ENCODE results near the gene SV2C.
"Not testable (repeated sequence)": the region's sequence is repeated elsewhere in the genome, so short reads cannot be mapped to it uniquely, and the experiment has no call there.

The SV2C gene

DNA sequence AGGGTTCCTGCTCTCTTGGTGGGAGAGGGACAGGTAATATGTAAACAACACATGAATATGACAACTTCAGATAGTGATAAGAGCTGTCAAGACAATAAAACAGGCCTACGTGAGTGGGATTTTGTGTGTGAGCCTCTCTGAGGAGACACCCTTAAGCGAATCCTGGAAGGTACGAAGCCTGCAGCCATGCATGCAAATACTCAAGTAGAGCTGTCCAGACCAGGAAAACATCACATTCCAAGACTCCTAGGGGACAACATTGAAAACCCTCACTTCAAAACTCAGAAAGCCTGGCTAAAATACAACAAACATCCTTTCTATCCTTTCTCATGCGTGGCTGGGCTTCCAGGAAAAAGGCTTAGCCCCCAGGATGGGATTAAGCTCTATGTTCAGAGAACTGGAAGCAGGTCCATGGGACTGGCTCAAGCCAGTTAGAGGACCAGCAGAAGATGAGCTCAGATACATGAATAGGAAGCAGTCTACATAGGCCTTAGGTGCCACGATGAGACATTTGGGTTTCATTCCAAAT lies 195.1 kb downstream of the SV2C start:
- Histone ChIP-seq H3K27ac (no peak overlapping the region), H3K4me3 (no peak overlapping the region)

DNA sequence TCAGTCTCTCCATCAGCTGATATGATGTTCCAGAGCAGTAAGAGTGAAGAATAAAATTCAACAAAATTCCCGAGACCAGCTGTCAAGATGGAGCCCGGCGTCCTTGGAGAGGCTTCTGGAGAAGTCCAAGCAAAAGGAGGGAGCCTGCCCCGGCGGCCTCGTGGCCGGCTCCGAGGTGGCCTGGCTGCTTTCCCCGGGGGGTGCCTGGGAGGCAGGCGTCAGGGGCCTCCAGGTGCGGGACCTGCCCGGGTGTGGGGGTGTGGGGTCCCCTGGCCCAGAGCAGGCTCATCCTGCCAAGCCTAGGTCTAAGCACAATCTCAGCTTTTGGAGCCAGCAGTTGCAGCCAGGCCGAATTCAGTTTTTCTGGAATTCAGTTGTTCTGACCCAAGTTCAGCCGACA lies 197.3 kb downstream of the SV2C start:
- Histone ChIP-seq H3K27ac (no peak overlapping the region), H3K4me3 (no peak overlapping the region)

DNA sequence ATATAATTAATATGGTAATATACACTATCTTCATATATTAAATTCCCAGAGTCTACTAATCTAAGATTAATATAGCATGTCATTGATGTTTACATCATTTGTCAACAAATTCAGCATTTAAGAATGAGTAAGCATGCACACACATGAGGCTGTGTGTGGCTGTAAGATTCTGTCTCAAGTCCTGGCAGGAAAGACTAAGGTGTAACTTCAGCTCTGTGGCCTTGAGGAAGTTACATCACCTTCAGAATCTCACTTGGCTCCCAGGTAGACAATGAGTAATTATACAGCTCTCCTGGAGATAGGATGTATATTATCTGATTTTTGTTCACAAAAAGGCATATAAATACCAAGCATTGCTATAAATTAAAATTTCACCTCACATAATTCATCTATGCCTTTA lies 200.5 kb downstream of the SV2C start:
- Histone ChIP-seq H3K27ac (no peak overlapping the region), H3K4me3 (no peak overlapping the region)

DNA sequence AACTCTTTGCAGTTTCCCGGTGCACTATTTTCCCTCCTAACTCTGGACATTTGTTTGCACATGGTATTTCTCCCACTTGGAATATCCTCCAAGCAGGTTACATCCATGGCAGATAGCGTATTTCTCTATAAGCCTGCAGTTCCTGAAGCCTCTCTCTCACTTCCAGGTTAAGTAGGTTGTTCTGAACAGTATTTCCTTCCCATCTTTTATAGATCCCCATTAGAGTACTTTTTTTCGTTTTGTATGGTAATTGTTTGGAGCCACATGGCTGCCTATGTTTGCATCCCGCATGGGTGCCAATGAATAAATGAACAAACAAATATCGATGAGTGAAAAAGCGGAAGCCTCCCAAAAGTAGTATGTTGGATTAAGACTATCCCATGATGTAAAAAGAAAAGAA lies 206.5 kb downstream of the SV2C start:
- Histone ChIP-seq H3K4me3 (no peak overlapping the region), H3K27ac (no peak overlapping the region)

DNA sequence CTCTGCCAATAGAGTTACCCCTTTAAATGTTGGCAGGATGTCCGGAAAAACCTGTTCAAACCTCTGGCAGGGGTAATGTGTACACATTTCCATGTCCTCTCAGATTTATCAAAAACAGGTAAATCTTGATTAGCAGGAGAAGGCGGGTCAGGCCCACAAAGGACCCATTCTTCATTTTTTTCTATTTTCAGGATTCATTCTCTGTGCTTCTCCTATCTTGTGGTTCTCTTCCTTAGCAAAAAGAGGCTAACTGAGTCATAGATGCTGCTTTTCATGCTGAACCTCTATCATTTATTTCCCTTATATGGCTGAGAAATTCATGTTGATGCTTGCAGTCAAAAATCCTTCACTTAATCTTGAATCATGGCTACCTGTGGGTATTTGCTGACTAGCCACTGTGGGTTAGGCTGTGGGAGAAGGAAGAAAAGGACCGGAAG lies 207.2 kb downstream of the SV2C start:
- Histone ChIP-seq H3K4me3 (no peak overlapping the region), H3K27ac (peak overlapping the region in 1 of 21 experiments; percentile 39)

DNA sequence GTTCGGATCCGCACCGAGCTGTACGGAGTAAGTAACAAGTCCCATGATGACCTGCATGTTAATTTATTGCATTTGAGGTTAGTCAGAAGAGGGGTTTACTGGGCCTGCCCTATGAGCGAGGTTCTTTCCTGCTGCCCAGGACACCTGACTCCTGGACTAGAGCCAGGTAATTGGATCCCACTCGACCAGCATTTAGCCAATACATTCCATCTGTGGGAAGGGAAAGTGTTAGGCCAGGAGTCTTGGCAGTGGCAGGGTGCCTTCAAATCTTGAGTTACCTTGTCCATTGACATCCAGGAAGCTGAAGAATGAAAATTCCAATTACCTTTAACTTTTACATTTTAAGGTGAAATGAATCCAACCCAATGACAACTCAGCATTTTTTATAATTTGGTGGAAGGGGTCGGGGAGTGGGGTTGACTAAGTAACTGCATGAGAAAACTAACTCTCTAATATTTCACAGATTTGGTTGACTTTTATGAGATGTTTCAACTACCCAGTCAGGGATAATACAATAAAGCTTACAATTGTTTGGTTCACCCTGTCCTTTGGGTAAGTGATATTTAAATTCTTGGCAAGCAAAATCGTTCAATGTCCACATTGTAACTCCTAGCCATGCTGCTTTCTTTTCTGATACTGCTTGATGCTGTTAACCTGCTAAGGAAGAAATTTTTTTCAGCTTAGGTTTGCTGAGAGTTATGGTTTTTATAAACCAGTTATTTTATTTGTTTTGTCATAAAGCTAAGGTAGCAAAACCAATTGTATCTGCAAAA lies 208.3 kb downstream of the SV2C start:
- H3K27ac ChIP-seq = peak overlapping the region in 9 of 21 experiments; percentile 22 to 66 (median 36)
- no peak overlapping the region for H3K4me3 ChIP-seq

DNA sequence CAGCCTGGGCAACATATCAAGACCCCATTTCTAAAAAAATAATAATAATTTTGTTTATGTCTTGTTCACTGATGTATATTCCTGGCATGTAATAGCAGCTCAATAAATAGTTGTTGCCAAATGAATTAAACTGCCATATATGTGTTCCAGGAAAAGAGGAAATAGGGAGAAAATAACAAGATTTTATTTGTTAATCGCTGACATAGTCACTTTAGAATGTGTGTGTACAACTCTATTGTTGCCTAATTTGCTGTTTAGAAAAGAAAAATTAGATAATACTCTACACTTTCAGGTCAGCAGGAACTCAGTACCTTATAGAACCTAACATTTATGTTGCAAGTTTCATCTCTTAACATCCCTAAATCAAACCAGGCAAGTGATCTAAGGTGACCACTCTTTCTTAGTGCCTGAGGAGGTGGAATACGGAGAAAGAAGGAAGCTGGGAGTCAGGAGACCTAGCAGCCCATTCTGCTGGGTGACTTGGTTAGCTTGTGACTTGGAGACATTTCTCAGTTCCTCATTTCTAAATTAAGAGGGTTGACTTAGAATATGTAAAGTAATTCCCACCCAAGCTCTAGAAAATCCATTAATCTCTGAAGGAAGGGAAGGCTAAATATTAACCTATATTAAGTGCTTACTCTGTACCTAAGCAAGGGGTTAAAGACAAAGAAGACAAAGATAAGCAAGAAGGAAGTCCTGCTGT lies 209.6 kb downstream of the SV2C start:
- Histone ChIP-seq H3K4me3 (no peak overlapping the region), H3K27ac (peak overlapping the region in 6 of 21 experiments; percentile 2 to 53 (median 34))

DNA sequence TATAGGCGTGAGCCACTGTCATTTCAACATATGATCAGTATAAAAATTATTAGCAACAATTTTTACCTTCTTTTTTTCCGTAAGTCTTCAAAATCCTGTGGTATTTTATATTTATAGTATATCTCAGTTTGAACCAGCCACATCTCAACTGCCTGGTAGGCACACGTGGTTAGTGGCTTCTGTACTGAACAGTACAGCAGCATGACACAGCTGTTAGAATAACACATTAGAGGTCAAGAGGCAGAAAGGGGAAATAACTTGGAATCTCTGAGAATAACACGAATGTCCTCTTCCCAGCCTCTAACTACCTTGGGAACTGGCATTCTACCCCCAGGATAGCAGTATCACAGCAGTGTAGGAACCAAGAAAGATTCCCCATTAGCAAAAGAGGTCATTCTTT lies 211.4 kb downstream of the SV2C start:
- H3K27ac ChIP-seq = peak overlapping the region in 1 of 21 experiments; percentile 48
- no peak overlapping the region for H3K4me3 ChIP-seq

DNA sequence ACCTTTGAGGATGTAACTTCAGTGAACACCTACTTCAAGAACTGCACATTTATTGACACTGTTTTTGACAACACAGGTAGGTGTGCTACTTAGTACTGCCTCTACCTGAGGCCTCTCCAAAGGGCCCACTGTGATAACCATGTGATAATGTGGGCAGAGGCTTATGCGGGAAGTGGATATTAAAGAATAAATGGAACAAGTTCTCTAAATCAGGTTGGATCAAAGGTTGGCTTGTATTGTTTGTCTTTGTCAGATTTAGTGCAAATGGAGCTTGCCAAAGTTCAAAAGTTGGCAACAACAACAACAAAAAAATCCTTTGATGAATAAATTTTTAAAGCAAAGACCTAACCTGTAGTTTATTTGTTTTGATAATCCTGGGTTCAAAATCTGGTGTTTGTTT lies 215.7 kb downstream of the SV2C start:
- H3K4me3 ChIP-seq = no peak overlapping the region
- H3K27ac ChIP-seq = peak overlapping the region in 1 of 21 experiments; percentile 37

DNA sequence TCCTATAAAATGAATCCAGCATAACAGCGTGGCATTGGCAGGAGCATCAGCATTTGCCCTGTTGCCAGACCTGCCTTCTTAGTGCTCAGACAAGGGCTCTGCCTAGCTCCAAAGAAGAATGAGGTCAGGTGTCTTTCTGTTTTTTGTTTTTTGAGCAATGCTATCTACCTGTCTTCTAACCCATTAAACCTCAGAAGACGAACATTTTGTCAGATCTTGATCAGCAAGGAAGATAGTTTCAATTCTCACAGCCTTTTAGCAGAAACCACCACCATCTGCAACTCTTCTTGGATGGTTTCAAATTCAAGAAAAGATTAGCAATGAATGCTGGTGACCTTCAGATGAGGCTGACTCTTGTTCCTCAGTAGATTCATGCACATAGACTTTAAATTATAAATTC lies 216.4 kb downstream of the SV2C start:
- no peak overlapping the region for H3K4me3 ChIP-seq
- H3K27ac ChIP-seq = peak overlapping the region in 1 of 21 experiments; percentile 37

DNA sequence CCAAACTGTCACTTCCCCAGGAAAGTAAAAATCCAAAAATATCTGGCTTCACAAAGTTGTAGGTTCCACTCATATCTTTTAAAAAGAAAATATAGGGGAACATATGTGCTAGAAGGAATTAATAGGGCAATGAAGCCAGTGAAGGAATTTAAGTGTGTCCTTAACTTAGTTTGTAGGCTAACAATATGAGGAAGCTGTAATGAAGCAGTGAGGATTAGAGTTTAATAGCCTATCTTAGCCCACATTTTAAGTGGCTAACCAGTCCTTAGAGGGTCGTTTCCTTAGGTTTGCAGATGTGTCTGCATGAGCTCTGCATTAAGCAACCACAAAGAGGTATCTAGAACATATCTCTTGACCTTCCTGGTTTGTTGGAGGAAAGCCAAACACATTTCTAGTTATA lies 218.7 kb downstream of the SV2C start:
- not testable (repeated sequence) for H3K4me3 ChIP-seq, H3K27ac ChIP-seq

DNA sequence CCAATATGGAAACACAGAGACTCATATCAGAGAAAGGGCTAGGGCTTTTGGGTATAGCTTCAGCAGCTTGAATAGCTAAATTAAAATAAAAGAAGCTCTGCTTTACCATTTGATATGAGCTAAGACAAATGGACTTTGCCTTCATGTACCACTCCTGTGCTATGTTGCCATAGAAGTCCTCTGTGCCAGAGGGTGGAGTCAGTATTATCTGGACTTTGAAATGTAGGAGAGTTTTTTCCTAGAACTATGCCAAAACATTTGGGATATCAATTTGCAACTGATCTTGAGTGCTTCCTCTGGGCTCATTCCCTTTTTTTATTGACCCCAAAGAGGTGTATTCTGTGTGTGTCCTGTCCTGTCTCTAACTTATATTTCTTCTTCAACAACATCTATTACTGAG lies 219.5 kb downstream of the SV2C start:
- not testable (repeated sequence) for H3K4me3 ChIP-seq, H3K27ac ChIP-seq

DNA sequence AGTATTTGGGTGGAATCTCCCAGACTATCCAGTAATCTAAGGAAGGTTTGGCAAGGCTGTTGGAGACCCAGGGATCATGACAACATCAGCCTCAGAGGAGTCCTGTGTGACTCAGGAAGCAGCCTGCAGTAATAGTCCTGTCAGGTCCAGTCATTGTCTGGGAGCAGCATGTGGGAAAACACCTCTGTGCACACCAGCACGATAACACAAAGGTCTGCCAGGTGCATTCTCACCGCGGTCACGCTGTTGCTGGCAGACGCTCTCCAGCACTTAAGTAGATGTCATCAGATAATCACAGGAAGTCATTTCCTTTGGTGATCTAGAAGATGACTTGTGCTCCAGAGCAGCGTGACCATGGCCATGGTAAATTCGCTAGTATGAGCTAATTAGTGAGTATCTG lies 220.7 kb downstream of the SV2C start:
- peak overlapping the region in 2 of 21 experiments; percentile 8 to 43 for H3K27ac ChIP-seq
- H3K4me3 ChIP-seq = no peak overlapping the region

DNA sequence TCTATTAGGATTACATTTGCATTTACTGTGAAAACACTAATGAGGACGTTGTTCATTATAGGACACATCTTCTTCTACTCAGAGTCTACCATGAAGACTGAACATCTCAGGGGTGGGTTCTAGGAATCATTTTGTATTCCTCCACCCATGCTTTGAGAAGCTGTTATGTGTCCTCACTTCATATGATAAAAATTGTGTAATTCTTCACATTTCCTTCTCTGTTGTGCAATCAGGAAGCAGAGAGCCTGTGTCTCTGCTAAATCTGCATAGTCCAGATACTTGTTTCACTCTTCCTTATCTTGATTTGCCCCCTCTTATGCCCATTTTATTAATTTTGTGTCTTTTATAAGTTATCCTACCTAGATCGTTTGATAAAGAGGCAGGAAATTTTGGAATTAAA lies 222.1 kb downstream of the SV2C start:
- Histone ChIP-seq H3K4me3 (no peak overlapping the region), H3K27ac (peak overlapping the region in 4 of 21 experiments; percentile 7 to 56 (median 35))

DNA sequence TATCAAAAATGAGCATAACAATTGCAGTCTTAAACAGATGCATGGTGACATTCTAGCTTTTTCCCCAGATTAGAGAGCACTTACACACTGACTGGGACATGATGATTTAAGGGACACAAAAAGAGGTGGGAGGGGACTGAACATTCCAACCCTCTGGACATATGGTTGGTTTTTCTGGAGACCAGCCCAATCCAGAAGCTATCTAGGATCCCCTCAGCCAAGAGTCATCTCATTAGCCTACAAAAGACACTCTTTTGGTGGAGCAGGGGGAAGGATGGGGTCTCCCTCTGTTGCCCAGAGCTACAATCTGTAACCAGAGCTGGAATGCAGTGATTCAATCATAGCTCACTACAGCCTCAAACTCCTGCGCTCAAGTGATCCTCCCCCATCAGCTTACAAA lies 222.6 kb downstream of the SV2C start:
- peak overlapping the region in 4 of 21 experiments; percentile 7 to 56 (median 36) for H3K27ac ChIP-seq
- no peak overlapping the region for H3K4me3 ChIP-seq

DNA sequence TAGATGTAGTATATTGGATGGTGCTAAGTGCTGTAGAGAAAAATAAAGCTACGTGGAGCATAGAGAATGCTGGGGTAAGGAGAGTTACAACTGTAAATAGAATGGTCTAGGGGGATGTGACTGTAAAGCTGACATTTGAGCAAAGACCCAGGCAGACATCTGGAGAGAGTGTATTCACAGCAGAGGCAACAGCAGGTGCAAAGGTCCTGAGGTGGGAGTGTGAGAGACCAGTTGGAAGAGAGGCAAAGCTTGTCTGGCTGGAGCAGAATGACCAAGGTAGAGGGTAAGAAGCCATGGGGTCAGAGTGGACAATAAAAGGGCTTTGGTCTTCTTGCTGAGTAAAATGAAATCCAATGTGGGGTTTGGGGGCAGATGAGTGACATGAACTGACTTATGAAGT lies 227.0 kb downstream of the SV2C start:
- Histone ChIP-seq H3K27ac (no peak overlapping the region), H3K4me3 (no peak overlapping the region)

DNA sequence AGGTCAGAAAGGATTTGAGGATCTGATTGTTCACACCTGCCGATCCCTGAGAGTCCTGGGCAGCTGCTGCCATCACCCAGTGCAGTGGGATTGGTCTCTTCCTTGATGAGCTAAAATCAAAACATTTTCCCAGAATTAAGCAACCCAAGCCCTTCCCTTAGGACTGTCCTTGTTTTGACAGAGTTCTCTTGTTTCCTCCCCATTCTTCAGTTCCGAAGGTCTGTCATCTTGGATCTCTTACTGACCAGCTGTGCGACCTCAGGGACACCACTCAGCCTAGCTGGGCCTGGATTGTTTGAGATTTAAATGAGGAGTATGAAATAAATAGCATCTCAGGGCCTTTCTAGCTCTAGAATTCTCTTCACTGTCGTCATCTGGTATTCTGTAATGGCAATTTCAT lies 229.6 kb downstream of the SV2C start:
- H3K4me3 ChIP-seq = no peak overlapping the region
- no peak overlapping the region for H3K27ac ChIP-seq

DNA sequence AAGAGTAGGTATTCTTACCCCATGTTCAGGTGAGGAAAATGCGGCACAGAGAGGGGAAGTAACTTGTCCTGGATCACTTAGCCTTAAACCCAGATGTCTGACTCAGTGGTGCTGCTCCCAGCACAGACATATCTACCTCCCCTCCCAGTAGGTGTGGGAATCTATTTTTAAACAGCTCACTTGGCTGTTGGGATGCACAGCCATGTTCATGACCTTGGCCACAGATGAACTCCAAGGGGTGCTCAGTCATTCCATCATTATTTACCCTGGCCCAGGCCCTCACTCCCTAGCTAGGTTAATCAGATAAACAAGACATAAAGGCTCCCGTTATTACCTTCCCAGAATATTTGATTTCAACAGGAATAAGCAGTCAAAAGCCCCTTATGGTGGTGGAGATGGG lies 231.5 kb downstream of the SV2C start:
- Histone ChIP-seq H3K27ac (no peak overlapping the region), H3K4me3 (no peak overlapping the region)

DNA sequence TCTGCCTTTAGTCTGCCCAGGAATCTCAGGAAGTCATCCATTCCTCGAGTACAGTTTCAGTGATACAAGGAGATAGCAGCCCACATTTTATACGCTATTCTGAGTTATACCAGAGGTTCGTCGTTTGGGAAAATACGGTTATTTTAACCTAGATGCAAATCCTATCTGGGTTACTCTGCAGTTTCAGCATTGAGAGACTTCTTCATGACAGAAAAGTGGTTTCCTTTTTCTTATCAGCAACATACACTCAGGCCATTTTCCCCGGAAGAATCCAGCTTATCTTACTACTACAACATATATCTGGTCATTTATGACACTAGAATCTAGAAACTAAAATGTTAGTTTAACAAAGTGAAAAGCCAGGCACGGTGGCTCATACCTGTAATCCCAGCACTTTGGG lies 236.5 kb downstream of the SV2C start:
- Histone ChIP-seq H3K4me3 (no peak overlapping the region), H3K27ac (no peak overlapping the region)

DNA sequence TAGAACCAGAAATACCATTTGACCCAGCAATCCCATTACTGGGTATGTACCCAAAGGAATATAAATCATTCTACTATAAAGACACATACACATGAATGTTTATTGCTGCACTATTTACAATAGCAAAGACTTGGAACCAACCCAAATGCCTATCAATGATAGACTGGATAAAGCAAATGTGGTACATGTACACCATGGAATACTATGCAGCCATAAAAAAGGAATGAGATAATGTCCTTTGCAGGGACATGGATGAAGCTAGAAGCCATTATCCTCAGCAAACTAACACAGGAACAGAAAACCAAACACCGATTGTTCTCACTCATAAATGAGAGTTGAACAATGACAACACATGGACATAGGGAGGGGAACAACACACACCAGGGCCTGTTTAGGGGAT lies 240.3 kb downstream of the SV2C start:
- not testable (repeated sequence) for H3K27ac ChIP-seq, H3K4me3 ChIP-seq

DNA sequence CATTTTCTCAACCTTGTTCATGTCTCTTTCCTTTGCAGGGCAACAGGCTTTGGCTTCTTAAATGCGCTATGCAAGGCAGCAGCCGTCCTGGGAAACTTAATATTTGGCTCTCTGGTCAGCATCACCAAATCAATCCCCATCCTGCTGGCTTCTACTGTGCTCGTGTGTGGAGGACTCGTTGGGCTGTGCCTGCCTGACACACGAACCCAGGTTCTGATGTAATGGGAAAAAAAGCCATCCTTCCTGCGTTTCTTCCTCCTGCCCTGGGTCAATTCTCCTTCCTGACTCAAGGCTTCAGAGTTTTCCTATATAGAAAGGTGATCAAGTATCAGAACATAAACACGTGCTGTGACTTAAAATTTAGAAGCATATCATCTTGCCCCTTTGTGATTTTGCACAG lies 242.1 kb downstream of the SV2C start:
- Histone ChIP-seq H3K27ac (peak overlapping the region in 9 of 21 experiments; percentile 43 to 90 (median 66)), H3K4me3 (no peak overlapping the region)

Measured in skin epidermis (tissue), 12 donors.